IMR-90 (cell line): Measurements from ENCODE around the gene ATP4A. TPM values are rescaled to one million over a fixed set of nuclear protein-coding genes. Genes with fewer than 3 reads are reported as not detected.

Source experiments
- ATAC-seq: fragments of 200-7000 bp; cut with Tn5 transposase; 2 replicates; pipeline ENCODE4 v1.9.1; 2020; ENCODE audit warnings: low read depth, mild to moderate bottlenecking, moderate library complexity
- BruUV-seq: library from RNA; stranded (reverse); fragments of 400-500 nt; replicated peaks from 2 replicates; lab custom pipeline; 2021; lab: Mats Ljungman, UMichigan
- CTCF ChIA-PET: fragments of 300-600 bp; formaldehyde crosslinking; extraction: SDS; loops from one replicate; lab custom pipeline; 2021; ENCODE audit warnings: antibody characterized with exemption; lab: Yijun Ruan, JAX
- POLR2A ChIA-PET: fragments of 300-600 bp; sonication (Branson Sonifier 250); formaldehyde crosslinking; loops from one replicate; lab custom pipeline; 2022; ENCODE audit warnings: antibody characterized with exemption; ENCODE audit not compliant: unreplicated experiment; lab: Charles Lee
- DNase-seq: peaks from one replicate; pipeline ENCODE4 v3.0.0; 2013
- H2AFZ ChIP-seq: replicated peaks from 2 replicates; pipeline ENCODE3; 2013; ENCODE audit warnings: low read length, mild to moderate bottlenecking; ENCODE audit not compliant: poor library complexity
- H2AK5ac ChIP-seq: 2 replicates; pipeline ENCODE4 v1.6.1; 2013; ENCODE audit warnings: low read depth, low read length, inconsistent platforms
- H2AK9ac ChIP-seq: replicated peaks from 2 replicates; pipeline ENCODE3; 2013; ENCODE audit warnings: mild to moderate bottlenecking, low read depth, low read length, moderate library complexity; ENCODE audit not compliant: poor library complexity
- H2BK120ac ChIP-seq: 2 replicates; pipeline ENCODE4 v1.6.1; 2013; ENCODE audit warnings: low read depth, low read length, inconsistent platforms
- H2BK15ac ChIP-seq: 3 replicates; pipeline ENCODE4 v1.6.1; 2013; ENCODE audit warnings: low read depth, low read length, inconsistent platforms
- H2BK20ac ChIP-seq: 2 replicates; pipeline ENCODE4 v1.6.1; 2013; ENCODE audit warnings: low read depth, mild to moderate bottlenecking, inconsistent platforms, low read length, moderate library complexity
- H2BK5ac ChIP-seq: 2 replicates; pipeline ENCODE4 v1.6.1; 2013; ENCODE audit warnings: mild to moderate bottlenecking, low read depth, low read length, inconsistent platforms; ENCODE audit not compliant: poor library complexity, severe bottlenecking
- H3K14ac ChIP-seq: replicated peaks from 2 replicates; pipeline ENCODE4 v1.6.1; 2013; ENCODE audit warnings: low read depth, low read length, inconsistent platforms
- H3K18ac ChIP-seq: 2 replicates; pipeline ENCODE4 v1.6.1; 2013; ENCODE audit warnings: low read depth, low read length, control low read depth
- H3K23ac ChIP-seq: 2 replicates; pipeline ENCODE4 v1.6.1; 2013; ENCODE audit warnings: low read depth, low read length, inconsistent platforms
- H3K27ac ChIP-seq: 2 replicates; pipeline ENCODE4 v1.5.1; 2013; ENCODE audit warnings: mild to moderate bottlenecking, control low read depth, low read length; ENCODE audit not compliant: insufficient read depth
- H3K27me3 ChIP-seq: 2 replicates; pipeline ENCODE4 v1.6.1; 2013; ENCODE audit warnings: low read length; ENCODE audit not compliant: control insufficient read depth, insufficient read depth
- H3K36me3 ChIP-seq: 2 replicates; pipeline ENCODE4 v1.6.1; 2013; ENCODE audit warnings: low read length, mixed read lengths; ENCODE audit not compliant: control insufficient read depth, insufficient read depth
- H3K4ac ChIP-seq: 2 replicates; pipeline ENCODE4 v1.6.1; 2013; ENCODE audit warnings: low read depth, low read length, inconsistent platforms
- H3K4me1 ChIP-seq: 2 replicates; pipeline ENCODE4 v1.6.1; 2013; ENCODE audit warnings: low read length, mixed read lengths; ENCODE audit not compliant: control insufficient read depth, insufficient read depth
- H3K4me2 ChIP-seq: 2 replicates; pipeline ENCODE4 v1.6.1; 2013; ENCODE audit warnings: low read depth, mild to moderate bottlenecking, control low read depth, low read length, moderate library complexity
- H3K4me3 ChIP-seq: 2 replicates; pipeline ENCODE4 v1.5.1; 2013; ENCODE audit warnings: low read depth, mild to moderate bottlenecking, control low read depth, low read length, moderate library complexity; ENCODE audit not compliant: insufficient read depth
- H3K56ac ChIP-seq: 2 replicates; pipeline ENCODE4 v1.6.1; 2013; ENCODE audit warnings: low read length, inconsistent platforms; ENCODE audit not compliant: insufficient read depth; ENCODE audit errors: extremely low read depth
- H3K79me1 ChIP-seq, 2 experiments: 2 replicates each; pipeline ENCODE4 v1.6.1; 2013; ENCODE audit warnings: low read length in 2 of 2, inconsistent platforms in 1 of 2, low read depth in 1 of 2
- H3K9ac ChIP-seq: 2 replicates; pipeline ENCODE4 v1.6.1; 2013; ENCODE audit warnings: low read depth, low read length, control low read depth
- H3K9me1 ChIP-seq: 2 replicates; pipeline ENCODE4 v1.6.1; 2013; ENCODE audit warnings: low read length, inconsistent platforms; ENCODE audit not compliant: insufficient read depth
- H3K9me3 ChIP-seq: 2 replicates; pipeline ENCODE4 v1.6.1; 2013; ENCODE audit warnings: low read length; ENCODE audit not compliant: control insufficient read depth, insufficient read depth
- H4K20me1 ChIP-seq: 2 replicates; pipeline ENCODE4 v1.6.1; 2013; ENCODE audit warnings: low read length, inconsistent platforms; ENCODE audit not compliant: insufficient read depth
- H4K5ac ChIP-seq: 2 replicates; pipeline ENCODE4 v1.6.1; 2013; ENCODE audit warnings: mild to moderate bottlenecking, low read depth, low read length, control low read depth
- H4K8ac ChIP-seq, 2 experiments: 2 replicates each; pipeline ENCODE4 v1.6.1; 2013; ENCODE audit warnings: low read depth in 2 of 2, low read length in 2 of 2, control low read depth in 1 of 2, inconsistent platforms in 1 of 2
- H4K91ac ChIP-seq: 2 replicates; pipeline ENCODE4 v1.6.1; 2013; ENCODE audit warnings: low read depth, low read length, inconsistent platforms; ENCODE audit not compliant: insufficient read depth
- BHLHE40 ChIP-seq: fragments of 150-350 bp; IDR thresholded peaks from 2 replicates; pipeline ENCODE4 v1.6.1; 2016; ENCODE audit warnings: mild to moderate bottlenecking, low read depth, low read length
- CEBPB ChIP-seq: IDR thresholded peaks from 2 replicates; pipeline ENCODE4 v1.6.1; 2012; ENCODE audit warnings: low read depth, low read length, improper control_type of control experiment
- CHD1 ChIP-seq: IDR thresholded peaks from 2 replicates; pipeline ENCODE4 v1.6.1; 2012; ENCODE audit warnings: low read depth, low read length, improper control_type of control experiment
- CTCF ChIP-seq: conservative IDR thresholded peaks from 2 replicates; pipeline ENCODE4 v1.5.1; 2012; ENCODE audit warnings: mild to moderate bottlenecking, low read depth, low read length, improper control_type of control experiment
- ELK1 ChIP-seq: fragments of 150-350 bp; IDR thresholded peaks from 2 replicates; pipeline ENCODE4 v1.6.1; 2016; ENCODE audit warnings: low read depth, mild to moderate bottlenecking, low read length, moderate library complexity, borderline replicate concordance
- FOS ChIP-seq: fragments of 150-350 bp; IDR thresholded peaks from 2 replicates; pipeline ENCODE4 v1.6.1; 2016; ENCODE audit warnings: low read depth, low read length
- MAFK ChIP-seq: IDR thresholded peaks from 2 replicates; pipeline ENCODE4 v1.6.1; 2012; ENCODE audit warnings: low read depth, low read length, improper control_type of control experiment
- MAZ ChIP-seq: IDR thresholded peaks from 2 replicates; pipeline ENCODE4 v1.6.1; 2012; ENCODE audit warnings: low read depth, mild to moderate bottlenecking, low read length, improper control_type of control experiment, moderate library complexity, borderline replicate concordance
- NFE2L2 ChIP-seq: fragments of 150-350 bp; IDR thresholded peaks from 2 replicates; pipeline ENCODE4 v1.6.1; 2016; ENCODE audit warnings: low read depth, mild to moderate bottlenecking, low read length
- POLR2A ChIP-seq: IDR thresholded peaks from 2 replicates; pipeline ENCODE4 v1.6.1; 2012; ENCODE audit warnings: mild to moderate bottlenecking, low read depth, low read length
- RAD21 ChIP-seq: IDR thresholded peaks from 2 replicates; pipeline ENCODE4 v1.6.1; 2012; ENCODE audit warnings: low read length, improper control_type of control experiment
- RCOR1 ChIP-seq: IDR thresholded peaks from 2 replicates; pipeline ENCODE4 v1.6.1; 2012; ENCODE audit warnings: mild to moderate bottlenecking, low read length, improper control_type of control experiment; ENCODE audit not compliant: insufficient replicate concordance
- RFX5 ChIP-seq: IDR thresholded peaks from 2 replicates; pipeline ENCODE4 v1.8.0; 2012; ENCODE audit warnings: low read depth, mild to moderate bottlenecking, low read length, moderate library complexity
- SMC3 ChIP-seq: fragments of 150-350 bp; IDR thresholded peaks from 2 replicates; pipeline ENCODE4 v1.6.1; 2016; ENCODE audit warnings: low read depth, mild to moderate bottlenecking, antibody characterized with exemption, low read length, moderate library complexity
- USF2 ChIP-seq: fragments of 150-350 bp; IDR thresholded peaks from 2 replicates; pipeline ENCODE4 v1.6.1; 2017; ENCODE audit warnings: mild to moderate bottlenecking, antibody characterized with exemption, low read length, low read depth
- WGBS, 2 experiments: methylation state at CpG; one replicate each; pipeline versions ENCODE4 v1.1.5 to v1.1.7; 2013; ENCODE audit warnings: missing lambda C conversion rate in 2 of 2; ENCODE audit not compliant: insufficient read length in 1 of 2; ENCODE audit errors: extremely low coverage in 2 of 2; 5-methylcytosine and 5-hydroxymethylcytosine counted together
- dilution Hi-C: fragments of 300-500 bp; cut with HindIII; formaldehyde crosslinking; loops from one replicate; pipeline ENCODE4 v1.14.3; 2018; ENCODE audit warnings: low sequenced_read_pairs; ENCODE audit not compliant: unreplicated experiment
- in situ Hi-C: fragments of 300-500 bp; cut with MboI; formaldehyde crosslinking; loops from 3 replicates; pipeline ENCODE4 v1.14.3; 2019; ENCODE audit warnings: low sequenced_read_pairs, inconsistent platforms, mixed read lengths
- intact Hi-C: fragments of 100-400 bp; cut with micrococcal nuclease; formaldehyde crosslinking; loops from 2 replicates; pipeline ENCODE4 v1.10.0; 2022
- polyA plus RNA-seq, 3 experiments: library from polyadenylated mRNA; depleted of rRNA; stranded (reverse); fragments of >200 nt; gene quantifications; 2 replicates each; pipeline ENCODE4 v1.2.3, GENCODE V29; 2012; ENCODE audit warnings: low replicate concordance in 1 of 3
- total RNA-seq: library from RNA; depleted of rRNA; stranded (reverse); fragments of >200 nt; gene quantifications from 2 replicates; pipeline ENCODE4 v1.2.3, GENCODE V29; 2012

The ATP4A gene
- total and polyA plus RNA-seq, 2 of the 4 experiments (the other 2 are of a cell fraction): not detected

GRCh38 chr19:35543280-35544109 lies 20.0 kb downstream of the ATP4A start:
- Histone ChIP-seq H2BK5ac (no peak overlapping the region), H3K4me1 (peaks cover 8% of the 10 kb centered on the region), H3K23ac (no peak overlapping the region), H3K4me2 (no peak overlapping the region), H2BK20ac (no peak overlapping the region), H4K8ac (no peak overlapping the region), H3K56ac (no peak overlapping the region), H4K20me1 (no peaks in the 10 kb centered on the region), H3K27me3 (no peaks in the 10 kb centered on the region), H2AK9ac (peak overlapping the region; percentile 10), H3K4ac (no peak overlapping the region), H3K18ac (no peak overlapping the region), H2BK120ac (no peak overlapping the region), H3K79me1 (peaks cover 29 to 45% of the 10 kb centered on the region in 2 experiments), H3K4me3 (no peak overlapping the region), H3K9me1 (peaks cover 9% of the 10 kb centered on the region; the same call in 1 of the 2 replicates), H2AFZ (no peak overlapping the region), H4K5ac (no peak overlapping the region), H2AK5ac (no peak overlapping the region), H3K14ac (no peak overlapping the region), H3K9me3 (no peaks in the 10 kb centered on the region), H3K36me3 (peaks cover 4% of the 10 kb centered on the region; the same call in 1 of the 2 replicates), H2BK15ac (no peak overlapping the region), H3K9ac (no peak overlapping the region), H3K27ac (no peak overlapping the region), H4K91ac (no peak overlapping the region)
- no TSS peak for BruUV-seq
- DNase-seq: no peak
- no peak for ATAC-seq
- CTCF ChIA-PET: no interaction called here
- POLR2A ChIA-PET: no interaction called here
- intact Hi-C loops (loop anchor here (2.0 kb wide), 1 partner anchor 33 kb away; no protein-coding TSS in a partner anchor), in situ Hi-C loops (no loop called here), dilution Hi-C loops (no loop called here)
- TF ChIP-seq BHLHE40: no peak
- TF ChIP-seq CTCF: no peak
- no peak for TF ChIP-seq CHD1
- TF ChIP-seq RAD21: no peak
- no peak for TF ChIP-seq CEBPB
- no peak for TF ChIP-seq RFX5
- no peak for TF ChIP-seq FOS
- TF ChIP-seq MAZ: no peak
- no peak for TF ChIP-seq POLR2A
- TF ChIP-seq USF2: no peak
- TF ChIP-seq NFE2L2: no peak
- no peak for TF ChIP-seq SMC3
- no peak for TF ChIP-seq MAFK
- TF ChIP-seq RCOR1: no peak
- TF ChIP-seq ELK1: no peak
- WGBS, 2 experiments: 100% methylated on average over 3 of the region's 15 CpGs; no CpG with 5 or more reads in 1 of the 2 experiments
